SH-SY5Y (cell line): ENCODE data around the gene BAK1.

Experiments
- GATA2 ChIP-seq: IDR thresholded peaks from 2 replicates; pipeline ENCODE4 v1.6.1; 2011; ENCODE audit warnings: mild to moderate bottlenecking, low read depth, low read length
- GATA3 ChIP-seq: IDR thresholded peaks from 2 replicates; pipeline ENCODE4 v1.6.1; 2011; ENCODE audit warnings: low read depth, mild to moderate bottlenecking, low read length, moderate library complexity

The BAK1 gene

GRCh38 chr6:33613795-33614168 is 33.7 kb upstream of the BAK1 start:
- TF ChIP-seq GATA3 (no peak), GATA2 (no peak)

DNA sequence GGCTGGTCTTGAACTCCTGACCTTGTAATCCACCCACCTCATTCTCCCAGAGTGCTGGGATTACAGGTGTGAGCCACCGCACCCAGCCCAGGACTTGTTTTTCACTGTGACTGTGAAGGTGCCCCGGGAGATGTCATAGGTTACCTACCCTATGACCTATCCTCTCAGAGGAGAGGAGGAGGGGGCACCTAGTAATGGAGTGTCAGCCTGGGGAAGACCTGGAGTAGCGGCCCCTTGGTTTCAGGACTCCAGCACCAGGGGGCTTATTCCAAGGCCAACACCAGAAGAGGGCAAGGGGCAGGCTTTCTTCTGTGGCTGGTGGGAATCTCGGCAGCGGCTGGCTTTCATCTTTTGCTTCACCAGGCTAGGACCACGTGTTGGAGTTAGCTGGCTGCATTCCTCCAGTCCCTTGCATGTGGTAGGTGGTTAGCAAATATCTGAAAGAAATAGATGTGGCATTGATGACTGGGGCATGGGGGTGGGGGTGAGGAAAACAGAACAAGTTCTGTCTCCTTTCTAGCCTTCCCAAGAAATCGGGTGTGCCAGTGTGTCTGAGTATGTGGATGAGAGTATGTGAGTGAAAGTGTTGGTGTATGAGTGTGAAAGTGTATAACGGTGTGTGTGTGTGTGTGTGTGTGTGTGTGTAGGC is 33.2 kb upstream of the BAK1 start:
- no peak for TF ChIP-seq GATA2
- no peak for TF ChIP-seq GATA3

DNA sequence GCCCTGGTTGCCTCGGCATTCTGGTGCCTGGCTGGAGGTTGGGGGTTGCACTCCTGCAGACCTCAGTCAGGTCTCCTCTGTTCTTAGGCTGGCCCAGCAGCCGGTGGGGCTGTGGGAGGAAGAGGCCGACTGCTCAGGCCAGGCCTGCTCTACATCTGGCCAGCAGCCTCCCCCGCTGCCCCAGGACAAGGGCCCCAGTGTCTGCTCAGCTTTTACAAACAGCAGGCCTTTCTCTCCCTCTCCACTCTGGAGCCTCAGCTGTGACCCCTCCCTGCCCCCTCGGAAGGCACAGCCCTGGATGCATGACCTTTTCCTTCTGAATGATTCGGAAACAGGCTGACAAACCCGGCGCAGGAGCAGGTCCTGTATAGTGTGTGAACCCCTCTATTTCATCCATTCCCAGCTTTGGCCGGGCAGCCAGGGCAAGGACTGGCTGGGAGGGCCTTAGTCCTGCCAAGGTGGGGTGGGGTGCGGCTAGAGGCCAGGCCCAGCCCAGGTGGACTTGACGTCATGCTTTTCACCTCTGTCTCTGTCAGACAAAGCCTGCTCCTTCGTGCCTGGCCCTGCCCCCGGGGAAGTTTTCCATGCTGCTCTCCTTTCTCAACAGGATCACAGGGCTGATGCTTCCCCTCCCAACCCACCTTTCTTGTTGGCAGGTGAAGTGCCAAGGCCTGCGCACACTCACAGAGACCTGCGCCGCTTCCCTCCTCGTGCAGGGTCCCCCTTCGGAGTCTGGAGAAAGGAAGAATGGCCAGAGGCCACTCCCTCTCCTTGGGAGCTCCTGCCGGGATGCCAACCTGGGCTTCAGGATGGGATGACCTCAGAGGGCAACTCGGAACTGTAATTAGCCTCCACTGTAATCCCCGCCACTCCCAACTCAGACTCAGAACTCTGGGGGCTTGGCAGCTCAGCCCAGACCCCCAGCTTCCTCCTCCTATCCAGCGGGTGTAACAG is 31.0 kb upstream of the BAK1 start:
- TF ChIP-seq GATA2: no peak
- TF ChIP-seq GATA3: no peak

DNA sequence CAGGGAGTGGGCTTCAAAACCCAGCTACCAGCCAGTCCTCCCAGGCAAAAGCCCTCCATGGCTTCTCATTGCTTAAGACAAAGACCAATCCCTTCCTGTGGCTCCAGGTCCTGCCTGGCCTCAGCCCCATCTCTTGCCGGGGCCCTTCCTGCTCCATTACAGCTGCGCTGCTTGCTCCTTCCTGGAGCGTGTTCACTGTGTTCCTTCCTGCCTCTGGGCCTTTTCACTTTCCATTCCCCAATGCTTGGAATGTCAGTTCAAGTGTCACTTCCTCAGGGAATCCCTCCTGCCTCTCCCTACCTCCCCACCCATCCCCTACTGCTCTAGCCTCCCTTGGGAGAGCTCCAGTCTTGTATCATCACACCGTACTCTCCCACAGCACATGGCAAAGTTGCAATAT is 30.0 kb upstream of the BAK1 start:
- TF ChIP-seq GATA2 (no peak), GATA3 (no peak)

GRCh38 chr6:33609528-33609927 is 29.5 kb upstream of the BAK1 start:
- TF ChIP-seq GATA3 (no peak), GATA2 (no peak)

DNA sequence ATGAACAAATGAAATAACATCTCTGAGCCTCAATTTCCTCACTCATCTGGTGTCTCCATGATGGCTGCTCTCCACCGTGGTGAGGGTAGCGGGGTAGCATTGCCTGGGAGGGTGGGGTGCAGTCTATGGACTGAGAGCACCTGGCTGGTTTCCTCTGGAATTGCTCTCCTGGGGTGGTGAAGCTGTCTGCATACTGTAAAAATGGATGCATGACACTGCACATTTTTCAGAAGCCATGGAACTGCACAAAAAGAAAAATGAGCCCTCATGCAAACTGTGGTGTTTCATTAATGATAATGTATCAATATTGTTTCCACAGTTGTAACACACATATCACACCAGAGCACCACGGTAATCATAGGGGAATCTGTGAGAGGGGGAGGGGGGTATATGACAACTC is 28.9 kb upstream of the BAK1 start:
- TF ChIP-seq GATA3 (no peak), GATA2 (no peak)

- no peak for TF ChIP-seq GATA3
- no peak for TF ChIP-seq GATA2
Observed at GRCh38 chr6:33607784-33608161, 27.7 kb upstream of the BAK1 start.

DNA sequence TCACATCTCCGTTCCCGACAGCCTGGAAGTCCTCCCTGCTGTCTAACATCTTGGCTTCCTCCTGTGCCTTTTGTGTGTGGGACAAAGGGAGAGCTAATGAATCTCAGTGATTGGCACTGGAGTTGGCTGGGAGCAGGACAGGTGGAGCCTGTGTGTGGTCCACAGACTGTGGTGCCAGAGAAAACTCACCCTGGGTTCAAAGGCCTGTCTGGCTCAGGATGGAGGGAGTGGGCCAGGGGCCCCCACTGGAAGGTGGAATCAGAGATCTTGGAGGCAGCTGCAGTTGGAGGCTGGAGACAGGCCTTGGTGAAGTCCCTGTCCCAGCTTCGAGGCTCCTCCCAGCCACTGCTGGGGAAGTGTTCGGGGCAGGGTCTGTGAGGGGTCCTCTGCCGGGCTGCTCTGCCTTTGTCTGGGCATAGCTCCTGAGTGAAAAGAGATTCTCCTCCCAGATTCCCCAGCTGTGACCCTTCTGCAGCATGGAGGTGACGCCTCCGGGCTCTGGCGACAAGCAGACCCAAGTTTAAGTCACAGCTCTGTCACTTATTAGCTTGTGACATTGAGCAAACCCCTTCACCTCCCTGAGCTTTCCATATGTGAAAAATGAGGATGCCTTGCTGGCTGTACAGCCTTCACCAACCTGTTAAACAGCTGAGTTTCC is 27.2 kb upstream of the BAK1 start:
- TF ChIP-seq GATA2: 0 out of 2 replicates have a peak, but pooled peaks have one; percentile 14
- TF ChIP-seq GATA3: no peak

DNA sequence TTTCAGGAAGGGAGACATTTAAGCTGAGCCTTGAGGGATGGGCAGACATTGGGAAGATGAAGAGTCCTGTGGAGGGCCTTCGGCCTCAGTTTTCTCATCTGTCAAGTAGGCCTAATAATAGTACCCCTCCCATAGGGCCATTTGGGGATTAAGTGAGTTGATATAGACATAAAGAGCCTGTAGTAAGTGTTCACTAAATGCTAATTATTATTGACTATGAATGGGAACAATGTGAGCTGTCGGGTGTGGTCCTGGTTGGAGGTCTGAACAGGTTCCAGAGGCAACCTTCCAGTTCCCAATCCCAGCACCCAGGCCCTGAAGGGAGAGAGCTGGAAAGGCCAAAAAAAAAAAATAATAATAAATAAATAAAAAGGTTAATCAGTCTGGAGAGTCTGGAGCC is 26.6 kb upstream of the BAK1 start:
- TF ChIP-seq GATA3 (no peak), GATA2 (no peak)

GRCh38 chr6:33604941-33605854 is 25.1 kb upstream of the BAK1 start:
- TF ChIP-seq GATA2: no peak
- no peak for TF ChIP-seq GATA3

GRCh38 chr6:33602180-33602579 is 22.1 kb upstream of the BAK1 start:
- TF ChIP-seq GATA3: no peak
- no peak for TF ChIP-seq GATA2

GRCh38 chr6:33600761-33601160 is 20.7 kb upstream of the BAK1 start:
- no peak for TF ChIP-seq GATA2
- no peak for TF ChIP-seq GATA3

GRCh38 chr6:33599413-33599938 is 19.4 kb upstream of the BAK1 start:
- TF ChIP-seq GATA3 (no peak), GATA2 (no peak)

GRCh38 chr6:33597551-33598322 is 17.7 kb upstream of the BAK1 start:
- no peak for TF ChIP-seq GATA3
